GM12892 (cell line): ENCODE data around the gene RBMS1.
"Not testable (repeated sequence)": the region's sequence is repeated elsewhere in the genome, so short reads cannot be mapped to it uniquely, and the experiment has no call there.

ENCODE experiments used
- DNase-seq: peaks from one replicate; pipeline ENCODE4 v3.0.0; 2011; ENCODE audit not compliant: insufficient read length
- FAIRE-seq: peaks from 2 replicates; lab custom pipeline; 2011; peaks lifted over from hg19 to GRCh38; lab: Jason Lieb, UNC
- POLR2A ChIP-seq: IDR thresholded peaks from 2 replicates; pipeline ENCODE4 v1.6.1; 2011; ENCODE audit warnings: low read depth, low read length, control low read depth
- POLR2AphosphoS5 ChIP-seq: IDR thresholded peaks from 2 replicates; pipeline ENCODE4 v1.6.1; 2011; ENCODE audit warnings: low read depth, low read length, control low read depth
- TAF1 ChIP-seq: IDR thresholded peaks from 2 replicates; pipeline ENCODE4 v1.6.1; 2011; ENCODE audit warnings: low read depth, mild to moderate bottlenecking, control low read depth, low read length, borderline replicate concordance

RBMS1 gene

DNA sequence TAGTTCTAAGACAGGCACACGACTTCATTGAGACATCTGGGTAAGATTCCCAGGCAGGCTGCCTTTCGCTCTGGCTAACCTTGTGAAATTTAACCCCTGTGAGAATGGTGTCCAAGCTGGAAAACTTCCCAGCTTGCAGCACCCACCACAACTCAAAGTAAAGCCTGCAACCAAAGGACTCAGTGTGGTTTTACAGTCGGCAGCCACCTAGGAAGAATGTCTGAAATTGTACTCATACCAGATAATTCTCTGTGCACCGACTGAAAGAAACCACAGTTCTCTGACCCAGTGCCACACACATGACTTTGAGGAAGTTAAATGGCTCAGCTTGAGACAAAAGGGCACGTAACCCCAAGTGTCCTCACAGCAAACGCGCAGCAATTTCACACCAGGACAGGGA lies 125.7 kb downstream of the RBMS1 start:
- TF ChIP-seq POLR2A (no peak), TAF1 (no peak), POLR2AphosphoS5 (no peak)
- DNase-seq (no peak), FAIRE-seq (no peak)

DNA sequence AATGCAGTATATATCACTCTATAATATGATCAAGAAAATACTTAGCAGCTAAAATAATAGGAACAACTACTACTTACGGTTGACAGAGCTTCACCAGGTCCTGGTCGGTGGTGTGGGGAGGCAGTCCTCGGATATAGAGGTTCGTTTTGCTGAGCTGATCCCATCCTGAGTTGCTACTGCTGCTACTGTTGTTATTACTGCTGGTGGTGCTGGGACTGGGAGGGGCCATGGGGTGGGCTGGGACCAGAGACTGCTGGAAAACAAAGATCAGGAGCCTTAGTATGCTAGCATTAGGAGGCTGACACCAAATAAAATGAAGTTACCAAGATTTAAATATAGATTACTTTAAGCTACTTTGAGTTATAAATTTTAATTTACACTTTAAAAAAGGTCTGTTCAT lies 126.5 kb downstream of the RBMS1 start:
- not testable (repeated sequence) for DNase-seq
- peak; percentile 87 for FAIRE-seq

DNA sequence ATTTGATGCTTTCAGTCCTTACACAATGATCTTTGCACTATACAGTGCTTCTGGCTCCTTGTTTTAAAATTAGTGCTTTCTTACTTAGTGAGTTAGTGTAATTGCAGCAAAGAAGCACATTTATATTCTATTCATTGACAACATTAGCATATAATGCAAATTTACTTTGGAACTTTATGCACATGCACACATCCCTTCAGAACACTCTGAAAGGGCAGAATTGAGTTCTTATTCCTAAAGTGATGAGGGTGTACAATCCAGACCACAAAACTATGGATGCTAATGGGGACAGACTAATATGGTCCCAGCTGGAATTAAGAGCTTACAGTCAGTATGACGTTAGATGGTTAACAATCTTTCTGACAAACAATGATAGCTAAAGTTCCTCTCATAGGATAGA lies 127.1 kb downstream of the RBMS1 start:
- no peak for FAIRE-seq
- TF ChIP-seq POLR2A: no peak
- DNase-seq: no peak

DNA sequence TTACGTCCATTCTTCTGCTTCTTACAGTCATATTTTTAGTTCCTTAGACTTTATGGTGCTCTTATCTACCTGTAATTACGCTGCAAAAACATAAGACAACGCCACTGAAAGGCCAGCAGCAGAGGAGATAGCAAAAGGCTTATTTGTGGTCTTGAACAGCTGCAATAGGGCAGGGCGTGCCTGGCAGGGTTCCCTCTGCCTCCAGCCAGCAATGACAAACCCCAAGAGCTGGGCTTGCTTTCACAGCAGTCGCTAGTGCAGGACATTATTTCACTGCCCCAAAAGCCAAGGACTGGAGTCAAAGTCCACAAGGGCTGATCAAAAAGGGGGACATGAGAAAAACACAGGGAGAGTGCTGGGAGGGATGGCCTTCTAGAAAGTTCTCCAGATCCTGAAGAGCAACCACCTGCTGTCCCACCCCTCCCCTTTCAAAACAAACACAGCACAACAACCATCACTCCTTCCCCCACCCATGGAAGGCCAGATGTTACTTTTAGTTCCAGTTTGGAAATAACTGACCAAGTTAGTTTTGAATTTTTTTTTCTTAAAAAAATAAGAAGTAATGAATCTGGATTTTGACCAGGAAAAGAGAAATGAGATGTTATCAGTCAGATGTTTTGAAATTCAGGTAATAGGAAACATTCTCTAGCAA lies 127.8 kb downstream of the RBMS1 start:
- no peak for FAIRE-seq
- no peak for DNase-seq
- no peak for TF ChIP-seq POLR2AphosphoS5
- TF ChIP-seq POLR2A: no peak
- no peak for TF ChIP-seq TAF1

DNA sequence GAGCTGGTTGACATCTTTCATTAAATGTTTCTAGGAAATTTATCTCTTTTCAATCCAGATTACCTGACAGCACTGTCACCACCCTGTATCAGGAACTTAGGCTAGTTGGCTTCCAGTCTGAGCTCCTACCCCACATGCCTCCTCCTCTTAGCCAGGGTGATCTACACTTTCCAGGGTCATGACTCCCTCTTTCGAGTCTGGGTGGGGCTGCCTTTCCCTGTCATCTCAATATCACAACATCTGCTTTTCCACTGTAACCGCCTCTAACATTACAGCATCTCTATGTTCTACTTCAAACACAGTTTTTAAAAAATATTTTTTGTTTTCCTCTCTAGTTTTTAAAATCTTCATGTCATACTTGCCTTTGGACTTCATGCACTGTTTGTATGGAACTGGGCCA lies 129.2 kb downstream of the RBMS1 start:
- no peak for DNase-seq
- no peak for TF ChIP-seq TAF1
- TF ChIP-seq POLR2A: no peak
- no peak for TF ChIP-seq POLR2AphosphoS5
- no peak for FAIRE-seq

DNA sequence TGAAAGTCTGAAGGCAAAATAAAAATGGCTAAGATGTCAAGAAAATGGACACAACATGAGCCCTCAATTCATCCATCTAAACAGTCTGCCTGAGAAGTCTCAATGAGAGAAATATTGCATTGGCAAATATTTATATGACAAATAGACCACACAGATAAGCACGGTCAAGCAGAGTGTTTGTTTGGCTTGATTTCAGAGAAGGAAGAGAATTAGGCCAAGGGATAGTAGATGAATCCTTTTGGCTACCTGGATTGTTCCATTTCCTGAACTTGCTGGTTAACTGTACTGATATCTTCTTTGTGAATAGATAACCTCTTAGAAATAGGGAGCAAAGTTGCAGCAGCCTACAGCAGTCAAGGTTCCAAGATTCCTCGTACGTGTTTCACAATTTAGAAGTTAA lies 129.6 kb downstream of the RBMS1 start:
- DNase-seq (no peak), FAIRE-seq (no peak)
- TF ChIP-seq POLR2AphosphoS5: no peak

DNA sequence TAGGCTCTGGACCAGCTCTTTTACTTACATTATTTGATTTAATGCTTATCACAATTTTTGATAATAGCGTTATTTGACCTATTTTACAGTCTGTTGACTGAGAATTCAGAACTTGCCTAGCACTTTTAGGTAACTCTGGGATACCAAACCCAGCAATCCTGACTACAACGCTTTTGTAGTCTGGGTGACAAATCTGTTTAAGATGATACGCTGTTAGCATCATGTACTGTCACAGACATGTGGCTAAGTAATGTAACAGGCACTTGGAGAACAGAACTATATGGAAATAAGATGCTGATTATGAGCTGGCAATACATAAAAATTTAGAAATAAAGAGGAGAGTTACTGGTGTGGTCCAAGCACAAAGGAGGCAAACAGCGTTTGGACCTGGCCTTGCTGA lies 130.6 kb downstream of the RBMS1 start:
- no peak for FAIRE-seq
- no peak for TF ChIP-seq POLR2AphosphoS5
- no peak for TF ChIP-seq TAF1
- TF ChIP-seq POLR2A: no peak
- no peak for DNase-seq

DNA sequence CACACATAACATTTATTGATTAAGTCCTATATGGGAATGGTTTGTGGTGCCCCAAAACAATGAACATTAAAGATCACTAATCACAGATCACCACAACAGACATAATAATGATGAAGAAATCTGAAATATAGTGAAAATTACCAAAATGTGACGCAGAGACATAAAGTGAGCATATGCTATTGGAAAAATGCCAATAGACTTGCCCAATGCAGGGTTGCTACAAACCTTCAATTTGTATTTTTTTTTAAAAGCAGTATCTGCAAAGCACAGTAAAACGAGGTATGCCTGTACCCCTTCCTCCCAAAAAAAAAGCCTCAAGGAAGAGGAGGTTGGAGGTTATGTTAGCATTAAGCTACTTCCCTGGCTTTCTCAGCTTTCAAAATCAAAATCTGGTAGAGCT lies 131.1 kb downstream of the RBMS1 start:
- DNase-seq (no peak), FAIRE-seq (no peak)
- TF ChIP-seq POLR2A (no peak), TAF1 (no peak), POLR2AphosphoS5 (no peak)

DNA sequence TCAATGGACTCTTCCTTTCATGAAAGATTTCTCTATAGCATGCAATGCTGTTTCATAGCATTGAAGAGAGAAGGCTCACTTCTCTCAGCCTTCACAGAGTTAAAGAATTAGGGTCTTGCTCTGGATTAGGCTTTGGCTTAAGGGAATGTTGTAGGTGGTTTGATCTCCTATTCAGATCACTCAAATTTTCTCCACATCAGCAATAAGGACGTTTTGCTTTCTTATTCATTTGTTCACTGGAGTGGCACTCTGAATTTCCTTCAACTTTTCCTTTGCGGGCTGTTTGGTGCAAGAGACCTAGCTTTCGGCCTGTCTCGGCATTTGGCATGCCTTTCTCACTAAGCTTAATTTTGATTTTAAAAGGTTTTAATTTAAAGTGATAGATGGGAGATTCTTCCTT lies 131.6 kb downstream of the RBMS1 start:
- DNase-seq: no peak
- FAIRE-seq: no peak
- TF ChIP-seq POLR2A (no peak), TAF1 (no peak), POLR2AphosphoS5 (no peak)

DNA sequence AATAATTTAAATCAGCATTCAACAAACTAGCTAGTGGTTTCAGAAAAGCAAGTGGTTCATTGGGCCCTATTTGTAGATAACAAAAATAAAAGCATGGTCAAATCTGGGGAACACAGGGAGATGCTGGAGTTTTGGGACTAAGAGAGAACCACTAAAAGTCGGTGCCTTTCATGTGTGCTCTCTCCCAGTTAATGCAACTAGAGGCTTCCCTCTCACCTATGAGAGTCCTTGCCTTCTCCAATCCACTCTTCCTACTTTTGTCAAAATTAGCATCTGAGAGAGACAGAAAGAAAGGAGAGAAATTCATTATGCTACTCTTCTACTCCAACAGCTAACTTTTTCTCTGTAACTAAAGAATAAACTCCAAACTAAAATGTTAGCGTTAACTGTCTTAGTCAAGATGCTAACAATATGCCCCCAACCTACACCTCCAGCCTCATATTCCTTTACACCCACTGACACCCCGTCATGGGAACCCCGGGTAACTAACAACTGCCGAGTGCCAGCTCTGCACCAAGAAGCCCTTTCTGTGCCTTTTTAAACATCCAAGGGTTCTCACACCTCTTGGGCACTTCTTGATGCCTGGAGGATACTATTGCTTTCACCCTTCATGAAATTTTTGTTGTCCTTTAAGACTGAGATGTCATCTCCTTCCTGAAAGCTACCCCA lies 133.4 kb downstream of the RBMS1 start:
- DNase-seq (no peak), FAIRE-seq (no peak)
- TF ChIP-seq TAF1 (no peak), POLR2A (no peak), POLR2AphosphoS5 (no peak)

DNA sequence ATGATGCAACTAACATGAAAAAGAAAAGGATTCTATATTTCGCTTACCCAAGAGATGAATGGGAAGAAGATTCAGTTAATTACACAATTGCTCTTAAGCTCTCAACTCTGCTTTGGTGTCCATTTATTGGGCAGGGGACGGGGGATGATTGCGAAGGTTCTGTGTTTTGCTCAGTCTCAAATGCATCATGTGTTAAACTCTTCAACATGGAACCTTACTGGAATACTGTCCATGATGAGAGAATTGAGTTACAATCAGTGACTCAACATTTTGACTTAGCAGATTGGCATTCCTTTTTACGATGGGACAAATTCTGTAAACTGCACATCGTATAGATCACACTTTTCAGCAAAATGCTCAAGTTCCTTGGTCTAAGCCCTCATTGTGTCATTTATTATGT lies 135.6 kb downstream of the RBMS1 start:
- TF ChIP-seq POLR2AphosphoS5 (no peak), POLR2A (no peak), TAF1 (no peak)
- FAIRE-seq: no peak
- no peak for DNase-seq

DNA sequence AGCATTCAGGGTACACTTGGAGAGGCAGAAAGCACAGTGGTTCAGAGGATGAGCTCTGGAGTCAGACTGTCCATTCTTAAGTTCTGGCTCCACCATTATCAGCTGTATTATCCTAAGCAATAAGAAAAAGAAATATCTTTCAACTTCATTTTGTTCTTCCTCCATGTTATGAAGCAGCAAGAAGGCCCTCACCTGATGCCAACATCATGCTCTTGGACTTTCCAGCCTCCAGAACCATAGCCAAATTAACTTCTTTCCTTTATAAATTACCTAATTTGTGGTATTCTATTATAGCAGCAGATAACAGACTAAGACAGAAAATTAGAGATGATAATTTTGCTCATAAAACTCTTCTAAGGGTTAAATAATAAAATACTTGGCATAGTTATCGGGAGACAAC lies 137.1 kb downstream of the RBMS1 start:
- FAIRE-seq (no peak), DNase-seq (no peak)
- TF ChIP-seq POLR2A: no peak

DNA sequence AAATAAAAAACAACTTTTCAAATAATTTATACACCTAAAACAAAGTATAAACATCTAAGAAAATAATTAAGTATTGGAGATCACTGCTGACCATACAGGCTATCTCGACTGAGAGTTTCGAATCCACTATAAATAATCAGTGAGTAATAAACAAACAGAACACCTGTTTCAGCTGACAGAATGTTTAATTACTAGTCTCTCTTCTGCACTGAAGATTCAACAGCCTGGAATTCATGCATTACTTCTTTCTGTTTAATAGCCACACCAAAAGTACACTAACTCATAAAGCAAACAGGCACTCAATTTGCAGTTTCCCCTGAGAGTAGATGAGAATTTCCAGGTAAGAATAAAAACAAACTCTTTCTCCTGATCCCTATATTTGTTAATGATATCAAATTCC lies 138.5 kb downstream of the RBMS1 start:
- no peak for DNase-seq
- TF ChIP-seq POLR2A: no peak
- no peak for TF ChIP-seq TAF1
- no peak for TF ChIP-seq POLR2AphosphoS5
- FAIRE-seq: no peak
